Endothelial cell of umbilical vein (primary cell): ENCODE results near the gene MUCL3. TPM values are rescaled to one million over a fixed set of nuclear protein-coding genes. Genes with fewer than 3 reads are reported as not detected.
A peak's percentile ranks its signal among the peaks of the same experiment; 100 is the strongest.

ENCODE experiments used
- BruUV-seq: library from RNA; stranded (reverse); fragments of 400-500 nt; replicated peaks from 2 replicates; lab custom pipeline; 2021; lab: Mats Ljungman, UMichigan
- CTCF ChIA-PET: fragments of 300-600, 350-600 bp; sonication (Branson Sonifier 250); formaldehyde crosslinking; loops from one replicate; lab custom pipeline; 2021; ENCODE audit warnings: antibody characterized with exemption, inconsistent platforms; lab: Charles Lee
- POLR2A ChIA-PET: fragments of 300-600, 350-600 bp; sonication (Branson Sonifier 250); formaldehyde crosslinking; loops from one replicate; lab custom pipeline; 2021; ENCODE audit warnings: antibody characterized with exemption, inconsistent platforms; lab: Charles Lee
- DNase-seq: peaks from one replicate; pipeline ENCODE4 v3.0.0-alpha.2; 2011; ENCODE audit warnings: low read depth, low spot score
- FAIRE-seq: peaks from 2 replicates; lab custom pipeline; 2011; peaks lifted over from hg19 to GRCh38; lab: Jason Lieb, UNC
- H2AFZ ChIP-seq: 2 replicates; pipeline ENCODE4 v1.6.0; 2012; ENCODE audit warnings: low read depth, low read length, control low read depth, inconsistent platforms
- H3K27ac ChIP-seq: 2 replicates; pipeline ENCODE4 v1.5.1; 2011; ENCODE audit warnings: low read depth, mild to moderate bottlenecking, control low read depth, low read length, moderate library complexity; ENCODE audit not compliant: insufficient read depth
- H3K27me3 ChIP-seq, 2 experiments: 2 replicates each; pipeline versions ENCODE4 v1.6.0 to v1.6.1; 2011; ENCODE audit warnings: low read length in 2 of 2, mixed read lengths in 1 of 2; ENCODE audit not compliant: control insufficient read depth in 2 of 2, insufficient read depth in 2 of 2
- H3K36me3 ChIP-seq, 2 experiments: 2 replicates in 1 of 2; 3 replicates in 1 of 2; pipeline ENCODE4 v1.5.1; 2011; ENCODE audit warnings: low read length in 2 of 2, mild to moderate bottlenecking in 1 of 2, moderate library complexity in 1 of 2; ENCODE audit not compliant: control insufficient read depth in 2 of 2, insufficient read depth in 2 of 2; ENCODE audit errors: extremely low read depth in 1 of 2
- H3K4me1 ChIP-seq: 3 replicates; pipeline ENCODE4 v1.5.1; 2011; ENCODE audit warnings: mild to moderate bottlenecking, low read length; ENCODE audit not compliant: control insufficient read depth, insufficient read depth; ENCODE audit errors: extremely low read depth
- H3K4me2 ChIP-seq: 2 replicates; pipeline ENCODE4 v1.6.1; 2011; ENCODE audit warnings: low read length, control low read depth, mixed read lengths; ENCODE audit not compliant: insufficient read depth
- H3K4me3 ChIP-seq, 3 experiments: fragments of 200-600 bp in 1 of 3; sonication (generic), shearing (Covaris generic) in 1 of 3; replicated peaks in 1 of 3; 2 replicates each; pipeline ENCODE4 v1.5.1; 2011 to 2016; ENCODE audit warnings: control low read depth in 3 of 3, low read length in 3 of 3, mild to moderate bottlenecking in 2 of 3, inconsistent platforms in 1 of 3, low read depth in 1 of 3, moderate library complexity in 1 of 3; ENCODE audit not compliant: insufficient read depth in 1 of 3
- H3K79me2 ChIP-seq: 2 replicates; pipeline ENCODE4 v1.6.0; 2012; ENCODE audit warnings: low read length, inconsistent platforms; ENCODE audit not compliant: control insufficient read depth, insufficient read depth
- H3K9ac ChIP-seq: replicated peaks from 2 replicates; pipeline ENCODE3; 2011; ENCODE audit warnings: low read length, control low read depth; ENCODE audit not compliant: insufficient read depth; ENCODE audit errors: extremely low read depth
- H3K9me1 ChIP-seq: replicated peaks from 3 replicates; pipeline ENCODE4 v1.6.0; 2011; ENCODE audit warnings: mild to moderate bottlenecking, low read length; ENCODE audit not compliant: control insufficient read depth, insufficient read depth; ENCODE audit errors: extremely low read depth
- H3K9me3 ChIP-seq: replicated peaks from 2 replicates; pipeline ENCODE4 v1.5.1; 2012; ENCODE audit warnings: low read length, inconsistent platforms; ENCODE audit not compliant: control insufficient read depth, insufficient read depth
- H4K20me1 ChIP-seq: replicated peaks from 2 replicates; pipeline ENCODE3; 2011; ENCODE audit warnings: mild to moderate bottlenecking, low read length; ENCODE audit not compliant: control insufficient read depth, insufficient read depth; ENCODE audit errors: extremely low read depth
- CTCF ChIP-seq, 2 donors: IDR thresholded peaks; 1 replicate in 1 of 2; 2 replicates in 1 of 2; pipeline ENCODE4 v1.5.1; 2011; ENCODE audit warnings: low read length in 2 of 2, mild to moderate bottlenecking in 2 of 2, moderate library complexity in 2 of 2, control low read depth in 1 of 2, inconsistent platforms in 1 of 2, low read depth in 1 of 2; ENCODE audit not compliant: insufficient read depth in 1 of 2; ENCODE audit errors: extremely low read depth in 1 of 2
- EZH2 ChIP-seq: IDR thresholded peaks from 2 replicates; pipeline ENCODE4 v1.6.1; 2012; ENCODE audit warnings: borderline replicate concordance, low read depth, mild to moderate bottlenecking, moderate library complexity, low read length, inconsistent platforms; ENCODE audit not compliant: severe bottlenecking
- FOS ChIP-seq: IDR thresholded peaks from 2 replicates; pipeline ENCODE4 v1.6.1; 2011; ENCODE audit warnings: mild to moderate bottlenecking, low read length, moderate library complexity, borderline replicate concordance; ENCODE audit not compliant: insufficient read depth
- GATA2 ChIP-seq: IDR thresholded peaks from 2 replicates; pipeline ENCODE4 v1.7.0; 2011; ENCODE audit warnings: low read depth, mild to moderate bottlenecking, moderate library complexity, mixed read lengths, low read length; ENCODE audit not compliant: insufficient read length, insufficient read depth
- JUN ChIP-seq: IDR thresholded peaks from 2 replicates; pipeline ENCODE4 v1.6.1; 2011; ENCODE audit warnings: borderline replicate concordance, low read depth; ENCODE audit not compliant: insufficient read length, insufficient read depth
- MYC ChIP-seq: IDR thresholded peaks from one replicate; pipeline ENCODE4 v1.6.1; 2011; ENCODE audit warnings: mild to moderate bottlenecking, low read depth, low read length
- POLR2A ChIP-seq: IDR thresholded peaks from 2 replicates; pipeline ENCODE4 v1.6.1; 2012; ENCODE audit warnings: low read depth, mild to moderate bottlenecking, control low read depth, low read length
- POLR2AphosphoS5 ChIP-seq: IDR thresholded peaks from 2 replicates; pipeline ENCODE4 v1.6.1; 2012; ENCODE audit warnings: low read depth, mild to moderate bottlenecking, control low read depth, low read length, moderate library complexity; ENCODE audit not compliant: insufficient read depth
- dilution Hi-C: fragments of 300-500 bp; cut with MboI; formaldehyde crosslinking; loops from one replicate; pipeline ENCODE4 v1.15.0; 2019; ENCODE audit warnings: low sequenced_read_pairs; ENCODE audit not compliant: extremely low pct_ligation_motif_present
- intact Hi-C: fragments of 100-400 bp; cut with micrococcal nuclease; formaldehyde crosslinking; loops from one replicate; pipeline ENCODE4 v1.10.0; 2022
- polyA plus RNA-seq, 4 experiments: library from polyadenylated mRNA; depleted of rRNA in 3 of 4; stranded (reverse) in 3 of 4; unstranded in 1 of 4; fragments of >200 nt; gene quantifications; 2 replicates each; pipeline versions ENCODE4 v1.2.1 to v1.2.3, GENCODE V29; 2011 to 2012; ENCODE audit warnings: missing spikeins in 1 of 4
- total RNA-seq: library from RNA; stranded (reverse); gene quantifications from 2 replicates; pipeline ENCODE4 v1.2.3, GENCODE V29; 2021
- TF ChIP-seq, protein P1 (sequence below): IDR thresholded peaks from 2 replicates; pipeline ENCODE4 v1.6.1; 2011; ENCODE audit not compliant: insufficient read depth, insufficient read length

The MUCL3 gene
- total and polyA plus RNA-seq, 2 donors (not counting 3 experiments of a cell fraction or from before 2014, with no cell fraction given) = not detected

GRCh38 chr6:30981942-30982772 is 41.4 kb downstream of the MUCL3 start:
- no peaks in the 10 kb centered on the region for H3K4me1 ChIP-seq
- no peaks in the 10 kb centered on the region for H3K9me1 ChIP-seq
- no TSS peak for BruUV-seq
- H3K79me2 ChIP-seq = no peaks in the 10 kb centered on the region
- CTCF ChIA-PET = interaction anchor here (1.2 to 2.0 kb wide), 5 partner anchors 21 to 98 kb away, joined by 3 to 11 read pairs (median 4); no protein-coding TSS in a partner anchor
- dilution Hi-C loops = no loop called here
- no peak overlapping the region for H3K4me2 ChIP-seq
- TF ChIP-seq GATA2 (no peak), EZH2 (no peak), CTCF (IDR thresholded peaks at IDR 0.05; ENCODE audit: extremely low read depth in 1 of 2, insufficient read depth in 1 of 2, low read depth in 1 of 2, low read length in 2 of 2) (peak in 1 of 2 donors; percentile 11)
- peaks cover 14 to 16% of the 10 kb centered on the region in 2 experiments for H3K27me3 ChIP-seq
- H3K9ac ChIP-seq = no peak overlapping the region
- intact Hi-C loops = no loop called here
- no peak overlapping the region for H3K27ac ChIP-seq
- peak overlapping the region; percentile 3 for H2AFZ ChIP-seq
- POLR2A ChIA-PET = no interaction called here
- H4K20me1 ChIP-seq = no peaks in the 10 kb centered on the region
- H3K9me3 ChIP-seq = no peaks in the 10 kb centered on the region
- FAIRE-seq (peak; percentile 83), DNase-seq (peak; percentile 43)
- no peaks in the 10 kb centered on the region for H3K36me3 ChIP-seq
- no peak overlapping the region for H3K4me3 ChIP-seq

DNA sequence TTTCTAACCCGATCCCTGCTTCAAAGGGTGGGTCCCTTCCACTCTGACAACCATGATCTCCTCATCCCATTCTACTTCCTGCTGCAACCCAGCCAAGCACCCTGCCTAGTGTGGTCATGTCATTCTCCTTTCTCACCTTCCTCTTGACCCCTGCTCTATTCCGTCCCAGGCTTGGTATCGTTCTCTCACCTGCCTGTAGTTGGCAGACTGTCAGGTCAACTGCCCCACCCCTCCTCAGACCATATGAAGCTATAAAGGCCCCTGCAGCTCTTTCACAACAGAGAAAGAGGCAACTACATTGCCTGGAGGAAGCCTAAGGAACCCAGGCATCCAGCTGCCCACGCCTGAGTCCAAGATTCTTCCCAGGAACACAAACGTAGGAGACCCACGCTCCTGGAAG is 42.7 kb downstream of the MUCL3 start, which contains the start of gene MUC21:
MUC21 (plus strand) TSS at position 280 of the 400 bp plus-strand sequence. CDS start 241 bp downstream, outside the sequence.
- FAIRE-seq (no peak), DNase-seq (no peak)
- ChIA-PET POLR2A (no interaction called here), CTCF (no interaction called here)
- BruUV-seq = no TSS peak
- no peak within 1 kb of the TSS for H3K9ac ChIP-seq
- intact Hi-C loops = no loop called here
- H3K27ac ChIP-seq = no peak within 1 kb of the TSS
- dilution Hi-C loops = no loop called here
- no peaks in the 10 kb centered on the region for H3K79me2 ChIP-seq
- peaks cover 11 to 16% of the 10 kb centered on the region in 2 experiments for H3K27me3 ChIP-seq
- H3K4me1 ChIP-seq = no peaks in the 10 kb centered on the region
- H3K4me3 ChIP-seq = no peak within 1 kb of the TSS
- H3K36me3 ChIP-seq = no peaks in the 10 kb centered on the region
- TF ChIP-seq POLR2A (no peak), FOS (no peak), POLR2AphosphoS5 (no peak), GATA2 (no peak), EZH2 (no peak), MYC (no peak), JUN (no peak), CTCF (IDR thresholded peaks at IDR 0.05; ENCODE audit: extremely low read depth in 1 of 2, insufficient read depth in 1 of 2, low read depth in 1 of 2, low read length in 2 of 2) (no peak)
- TF ChIP-seq, protein P1, sequence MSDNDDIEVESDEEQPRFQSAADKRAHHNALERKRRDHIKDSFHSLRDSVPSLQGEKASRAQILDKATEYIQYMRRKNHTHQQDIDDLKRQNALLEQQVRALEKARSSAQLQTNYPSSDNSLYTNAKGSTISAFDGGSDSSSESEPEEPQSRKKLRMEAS = no peak
- H3K9me3 ChIP-seq = no peaks in the 10 kb centered on the region
- H3K4me2 ChIP-seq = no peak within 1 kb of the TSS
- no peaks in the 10 kb centered on the region for H4K20me1 ChIP-seq
- no peaks in the 10 kb centered on the region for H3K9me1 ChIP-seq
- no peak within 1 kb of the TSS for H2AFZ ChIP-seq
